NCI-H1436 treated with DMSO at 0.1 percent for 48 hours (cell line): Measurements from ENCODE around the gene ADARB1.

ENCODE experiments used
- DNase-seq: peaks from one replicate; lab custom pipeline; 2025; lab: John Stamatoyannopoulos, UW

ADARB1 gene

GRCh38 chr21:45095505-45095904 lies 21.1 kb downstream of the ADARB1 start:
- DNase-seq = no peak

- DNase-seq = no peak
These were observed 21.8 kb downstream of the ADARB1 start for GRCh38 chr21:45096217-45096616.

- no peak for DNase-seq
These were observed 23.5 kb downstream of the ADARB1 start for GRCh38 chr21:45097827-45098387.

GRCh38 chr21:45098867-45099266 lies 24.5 kb downstream of the ADARB1 start:
- no peak for DNase-seq

- no peak for DNase-seq
These were observed 25.2 kb downstream of the ADARB1 start for GRCh38 chr21:45099571-45099970.

- no peak for DNase-seq
These were observed 26.5 kb downstream of the ADARB1 start for GRCh38 chr21:45100866-45101265.

- no peak for DNase-seq
These were observed 28.1 kb downstream of the ADARB1 start for GRCh38 chr21:45102391-45102932.

GRCh38 chr21:45103971-45104520 lies 29.7 kb downstream of the ADARB1 start:
- DNase-seq = no peak

GRCh38 chr21:45104560-45104959 lies 30.2 kb downstream of the ADARB1 start:
- DNase-seq = no peak

GRCh38 chr21:45105906-45106485 lies 31.6 kb downstream of the ADARB1 start:
- DNase-seq = no peak

GRCh38 chr21:45108034-45108790 lies 33.8 kb downstream of the ADARB1 start:
- DNase-seq = no peak

GRCh38 chr21:45108808-45109781 lies 34.7 kb downstream of the ADARB1 start:
- DNase-seq = no peak

- DNase-seq = no peak
These were observed 35.6 kb downstream of the ADARB1 start for GRCh38 chr21:45109831-45110492.

- no peak for DNase-seq
These were observed 36.7 kb downstream of the ADARB1 start for GRCh38 chr21:45110873-45111624.

- no peak for DNase-seq
These were observed 37.3 kb downstream of the ADARB1 start for GRCh38 chr21:45111703-45112102.

- DNase-seq = no peak
These were observed 38.0 kb downstream of the ADARB1 start for GRCh38 chr21:45112371-45112770.

- no peak for DNase-seq
These were observed 39.2 kb downstream of the ADARB1 start for GRCh38 chr21:45113543-45113942.

GRCh38 chr21:45114072-45114471 lies 39.7 kb downstream of the ADARB1 start:
- no peak for DNase-seq

GRCh38 chr21:45114475-45114874 lies 40.1 kb downstream of the ADARB1 start:
- no peak for DNase-seq

GRCh38 chr21:45115141-45115540 lies 40.8 kb downstream of the ADARB1 start:
- DNase-seq = no peak
